Activated CD4-positive, alpha-beta memory T cell treated with anti-CD3 and anti-CD28 coated beads for 36 hours (primary cell): Measurements from ENCODE around the gene MIX23. TPM values are rescaled to one million over a fixed set of nuclear protein-coding genes. Genes with fewer than 3 reads are reported as not detected.
A peak's percentile ranks its signal among the peaks of the same experiment; 100 is the strongest.
"Not testable (repeated sequence)": the region's sequence is repeated elsewhere in the genome, so short reads cannot be mapped to it uniquely, and the experiment has no call there.

Experiments
- CTCF ChIA-PET: fragments of 350-600 bp; sonication (Branson Sonifier 250); formaldehyde crosslinking; loops from one replicate; lab custom pipeline; 2021; ENCODE audit warnings: antibody characterized with exemption, inconsistent platforms; lab: Charles Lee
- POLR2A ChIA-PET: fragments of 350-600 bp; sonication (Branson Sonifier 250); formaldehyde crosslinking; loops from one replicate; lab custom pipeline; 2021; ENCODE audit warnings: antibody characterized with exemption; lab: Charles Lee
- DNase-seq: peaks from one replicate; pipeline ENCODE4 v3.0.0-alpha.2; 2020
- H3K27ac Mint-ChIP-seq: one replicate; pipeline ENCODE4 v1.8.0; 2021; ENCODE audit warnings: mixed read lengths
- H3K27me3 Mint-ChIP-seq: one replicate; pipeline ENCODE4 v1.8.0; 2021; ENCODE audit warnings: mixed read lengths
- H3K36me3 Mint-ChIP-seq: one replicate; pipeline ENCODE4 v1.8.0; 2021; ENCODE audit warnings: mixed read lengths
- H3K4me1 Mint-ChIP-seq: one replicate; pipeline ENCODE4 v1.8.0; 2021; ENCODE audit warnings: low read depth, mixed read lengths
- H3K4me3 Mint-ChIP-seq: one replicate; pipeline ENCODE4 v1.8.0; 2021; ENCODE audit warnings: mild to moderate bottlenecking, mixed read lengths
- H3K9me3 Mint-ChIP-seq: one replicate; pipeline ENCODE4 v1.8.0; 2021; ENCODE audit warnings: mixed read lengths
- intact Hi-C: fragments of 100-400 bp; cut with micrococcal nuclease; formaldehyde crosslinking; loops from one replicate; pipeline ENCODE4 v1.15.1; 2023
- total RNA-seq, 2 experiments: library from RNA; stranded (reverse); gene quantifications; one replicate each; pipeline ENCODE4 v1.2.3, GENCODE V29; 2021

MIX23 gene
- total RNA-seq, 2 experiments from 2014 or later = 86.4 to 87.8 TPM

- no peak for DNase-seq
- ChIA-PET CTCF (interaction anchor here (1.1 to 4.2 kb wide), 6 partner anchors 8 to 637 kb away, joined by 3 to 46 read pairs (median 8); partner anchors contain the start of genes FAM162A and PARP14), POLR2A (no interaction called here)
- no peak overlapping the region for H3K4me3 Mint-ChIP-seq
- intact Hi-C loops = no loop called here
- no peak overlapping the region for H3K27ac Mint-ChIP-seq
- H3K36me3 Mint-ChIP-seq = peaks cover 3% of the 10 kb centered on the region
- H3K9me3 Mint-ChIP-seq = no peaks in the 10 kb centered on the region
- H3K27me3 Mint-ChIP-seq = no peaks in the 10 kb centered on the region
- H3K4me1 Mint-ChIP-seq = peaks cover 39% of the 10 kb centered on the region
Measured at GRCh38 chr3:122391681-122392446, 8.8 kb upstream of the MIX23 start.

- peaks cover 10% of the 10 kb centered on the region for H3K36me3 Mint-ChIP-seq
- H3K9me3 Mint-ChIP-seq = no peaks in the 10 kb centered on the region
- CTCF ChIA-PET = interaction anchor here (0.6 to 4.2 kb wide), 3 partner anchors 289 to 1069 kb away, joined by 3 to 46 read pairs (median 5); partner anchors contain the start of gene PARP14
- H3K27me3 Mint-ChIP-seq = no peaks in the 10 kb centered on the region
- POLR2A ChIA-PET = no interaction called here
- no peak overlapping the region for H3K4me3 Mint-ChIP-seq
- no peak for DNase-seq
- peaks cover 38% of the 10 kb centered on the region for H3K4me1 Mint-ChIP-seq
- intact Hi-C loops = no loop called here
- no peak overlapping the region for H3K27ac Mint-ChIP-seq
Measured at GRCh38 chr3:122390665-122391064, 7.6 kb upstream of the MIX23 start.

- CTCF ChIA-PET = interaction anchor here (1.5 kb wide), 1 partner anchor 290 kb away, joined by 5 read pairs; no protein-coding TSS in a partner anchor
- Mint-ChIP-seq H3K27me3 (no peaks in the 10 kb centered on the region), H3K36me3 (peaks cover 11% of the 10 kb centered on the region), H3K4me3 (no peak overlapping the region), H3K4me1 (peaks cover 35% of the 10 kb centered on the region), H3K9me3 (no peaks in the 10 kb centered on the region), H3K27ac (no peak overlapping the region)
- intact Hi-C loops = loop anchor here (10.0 kb wide), 1 partner anchor 635 kb away; the partner anchor contains the start of gene SEMA5B
- DNase-seq = no peak
- POLR2A ChIA-PET = no interaction called here
Measured at GRCh38 chr3:122389892-122390291, 6.9 kb upstream of the MIX23 start.

- DNase-seq = no peak
- ChIA-PET POLR2A (no interaction called here), CTCF (interaction anchor here (1.5 kb wide), 1 partner anchor 290 kb away, joined by 5 read pairs; no protein-coding TSS in a partner anchor)
- Mint-ChIP-seq H3K36me3 (peaks cover 11% of the 10 kb centered on the region), H3K9me3 (no peaks in the 10 kb centered on the region), H3K27ac (no peak overlapping the region), H3K27me3 (no peaks in the 10 kb centered on the region), H3K4me1 (peaks cover 33% of the 10 kb centered on the region), H3K4me3 (no peak overlapping the region)
- intact Hi-C loops = loop anchor here (10.0 kb wide), 1 partner anchor 636 kb away; the partner anchor contains the start of gene SEMA5B
Measured at GRCh38 chr3:122389197-122389596, 6.2 kb upstream of the MIX23 start.

GRCh38 chr3:122387709-122388108 is 4.7 kb upstream of the MIX23 start:
- POLR2A ChIA-PET = no interaction called here
- CTCF ChIA-PET = no interaction called here
- Mint-ChIP-seq H3K9me3 (no peaks in the 10 kb centered on the region), H3K27ac (no peak overlapping the region), H3K36me3 (peaks cover 12% of the 10 kb centered on the region), H3K4me3 (no peak overlapping the region), H3K4me1 (peaks cover 33% of the 10 kb centered on the region), H3K27me3 (no peaks in the 10 kb centered on the region)
- no peak for DNase-seq
- intact Hi-C loops = loop anchor here (10.0 kb wide), 1 partner anchor 637 kb away; the partner anchor contains the start of gene SEMA5B

- no peaks in the 10 kb centered on the region for H3K27me3 Mint-ChIP-seq
- H3K36me3 Mint-ChIP-seq = peaks cover 14% of the 10 kb centered on the region
- ChIA-PET CTCF (interaction anchor here (0.6 to 3.2 kb wide), 22 partner anchors 9 to 837 kb away, joined by 3 to 28 read pairs (median 4); partner anchors contain the start of genes DTX3L, PARP14, PARP9 and WDR5B), POLR2A (interaction anchor here (0.5 to 2.7 kb wide), 14 partner anchors 9 to 724 kb away, joined by 3 to 27 read pairs (median 4); partner anchors contain the start of genes HSPBAP1, KPNA1 and WDR5B)
- intact Hi-C loops = loop anchor here (1.0 to 10.0 kb wide), 11 partner anchors 19 to 838 kb away; partner anchors contain the start of genes HCLS1, HSPBAP1, KPNA1 and PARP14
- peaks cover 60% of the 10 kb centered on the region for H3K4me1 Mint-ChIP-seq
- peak; percentile 95 for DNase-seq
- H3K27ac Mint-ChIP-seq = peak within 1 kb of the TSS; percentile 92
- no peaks in the 10 kb centered on the region for H3K9me3 Mint-ChIP-seq
- peak within 1 kb of the TSS; percentile 94 for H3K4me3 Mint-ChIP-seq
Measured at GRCh38 chr3:122383771-122384697, 1.0 kb upstream of the MIX23 start, which contains the start of gene FAM162A. Gene FAM162A, plus strand, starts transcription at chr3:122384182. Its CDS starts 84 bp downstream, at chr3:122384266.

GRCh38 chr3:122377975-122378374 is 5.1 kb downstream of the MIX23 start:
- Mint-ChIP-seq H3K9me3 (no peaks in the 10 kb centered on the region), H3K4me3 (no peak overlapping the region), H3K27ac (peak overlapping the region; percentile 69)

GRCh38 chr3:122374034-122374433 is 9.0 kb downstream of the MIX23 start:
- Mint-ChIP-seq H3K27ac (no peak overlapping the region), H3K4me1 (peaks cover 17% of the 10 kb centered on the region), H3K27me3 (no peaks in the 10 kb centered on the region), H3K36me3 (peaks cover 23% of the 10 kb centered on the region), H3K9me3 (no peaks in the 10 kb centered on the region), H3K4me3 (no peak overlapping the region)
- POLR2A ChIA-PET = no interaction called here
- CTCF ChIA-PET = no interaction called here
- intact Hi-C loops = no loop called here
- DNase-seq = no peak

More at GRCh38 chr3:122377975-122378374, 5.1 kb downstream of the MIX23 start:
- ChIA-PET POLR2A (no interaction called here), CTCF (no interaction called here)
- Mint-ChIP-seq H3K27me3 (no peaks in the 10 kb centered on the region), H3K36me3 (peaks cover 22% of the 10 kb centered on the region), H3K4me1 (peaks cover 44% of the 10 kb centered on the region)
- DNase-seq = no peak
- intact Hi-C loops = no loop called here

- CTCF ChIA-PET = no interaction called here
- POLR2A ChIA-PET = interaction anchor here (1.0 to 1.8 kb wide), 2 partner anchors 16 to 18 kb away, joined by 4 to 6 read pairs; partner anchors contain the start of genes FAM162A and MIX23
- Mint-ChIP-seq H3K4me3 (no peak overlapping the region), H3K4me1 (peaks cover 26% of the 10 kb centered on the region), H3K27me3 (no peaks in the 10 kb centered on the region), H3K36me3 (peaks cover 25% of the 10 kb centered on the region), H3K27ac (peak overlapping the region; percentile 4), H3K9me3 (no peaks in the 10 kb centered on the region)
- intact Hi-C loops = loop anchor here (5.0 kb wide), 3 partner anchors 109 to 629 kb away; no protein-coding TSS in a partner anchor
- no peak for DNase-seq
Measured at GRCh38 chr3:122366379-122366749, 16.7 kb downstream of the MIX23 start.

GRCh38 chr3:122365582-122366378 is 17.3 kb downstream of the MIX23 start:
- peaks cover 27% of the 10 kb centered on the region for H3K36me3 Mint-ChIP-seq
- POLR2A ChIA-PET = interaction anchor here (1.0 to 1.8 kb wide), 5 partner anchors 17 to 265 kb away, joined by 3 to 6 read pairs (median 5); partner anchors contain the start of genes FAM162A and MIX23
- not testable (repeated sequence) for H3K9me3 Mint-ChIP-seq, DNase-seq, H3K27me3 Mint-ChIP-seq
- CTCF ChIA-PET = interaction anchor here (1.9 kb wide), 1 partner anchor 18 kb away, joined by 6 read pairs; the partner anchor contains the start of gene FAM162A
- H3K27ac Mint-ChIP-seq = peak overlapping the region; percentile 94
- intact Hi-C loops = loop anchor here (1.0 to 5.0 kb wide), 8 partner anchors 19 to 819 kb away; partner anchors contain the start of gene FAM162A
- peaks cover 26% of the 10 kb centered on the region for H3K4me1 Mint-ChIP-seq
- H3K4me3 Mint-ChIP-seq = peak overlapping the region; percentile 39
